Calu3 (cell line): Measurements from ENCODE around the gene IL11RA. TPM values are rescaled to one million over a fixed set of nuclear protein-coding genes. Genes with fewer than 3 reads are reported as not detected.

Experiments
- BruUV-seq: library from RNA; stranded (reverse); fragments of 400-500 nt; replicated peaks from 2 replicates; lab custom pipeline; 2021; lab: Mats Ljungman, UMichigan
- CTCF ChIA-PET: fragments of 300-600 bp; sonication (Branson Sonifier 250); formaldehyde crosslinking; loops from one replicate; lab custom pipeline; 2022; ENCODE audit warnings: antibody characterized with exemption; lab: Charles Lee
- DNase-seq: peaks from one replicate; pipeline ENCODE4 v3.0.0; 2022
- H3K27ac Mint-ChIP-seq: one replicate; pipeline ENCODE4 v1.8.0; 2022; ENCODE audit warnings: mixed read lengths; ENCODE audit not compliant: unreplicated experiment
- H3K27me3 Mint-ChIP-seq: one replicate; pipeline ENCODE4 v1.8.0; 2022; ENCODE audit warnings: mixed read lengths; ENCODE audit not compliant: unreplicated experiment
- H3K36me3 Mint-ChIP-seq: one replicate; pipeline ENCODE4 v1.8.0; 2022; ENCODE audit warnings: mild to moderate bottlenecking, moderate library complexity, mixed read lengths; ENCODE audit not compliant: insufficient read depth, unreplicated experiment
- H3K4me1 Mint-ChIP-seq: one replicate; pipeline ENCODE4 v1.8.0; 2022; ENCODE audit warnings: mild to moderate bottlenecking, low read depth, mixed read lengths; ENCODE audit not compliant: unreplicated experiment
- H3K4me3 Mint-ChIP-seq: one replicate; pipeline ENCODE4 v1.8.0; 2022; ENCODE audit warnings: mild to moderate bottlenecking, low read depth, moderate library complexity, mixed read lengths; ENCODE audit not compliant: unreplicated experiment
- H3K9me3 Mint-ChIP-seq: one replicate; pipeline ENCODE4 v1.8.0; 2022; ENCODE audit warnings: low read depth, mixed read lengths; ENCODE audit not compliant: unreplicated experiment
- CTCF ChIP-seq: fragments of 200-600 bp; IDR thresholded peaks from one replicate; pipeline ENCODE4 v1.8.0; 2022; ENCODE audit warnings: antibody characterized with exemption; ENCODE audit not compliant: unreplicated experiment
- intact Hi-C: fragments of 100-400 bp; cut with micrococcal nuclease; formaldehyde crosslinking; loops from one replicate; pipeline ENCODE4 v1.10.0; 2022; ENCODE audit not compliant: unreplicated experiment
- total RNA-seq: library from RNA; stranded (reverse); gene quantifications from 2 replicates; pipeline ENCODE4 v1.2.3, GENCODE V29; 2022

The IL11RA gene
- total RNA-seq, 1 experiment from 2014 or later = 6.8 TPM

- no TSS peak for BruUV-seq
- TF ChIP-seq CTCF = no peak
- Mint-ChIP-seq H3K27me3 (peaks cover 13% of the 10 kb centered on the region), H3K9me3 (no peaks in the 10 kb centered on the region), H3K36me3 (peaks cover 11% of the 10 kb centered on the region), H3K4me3 (no peak overlapping the region), H3K4me1 (no peaks in the 10 kb centered on the region), H3K27ac (no peak overlapping the region)
- DNase-seq = no peak
- CTCF ChIA-PET = no interaction called here
- intact Hi-C loops = no loop called here
Measured at GRCh38 chr9:34607331-34607730, 44.7 kb upstream of the IL11RA start.

- Mint-ChIP-seq H3K36me3 (peaks cover 16% of the 10 kb centered on the region), H3K27me3 (no peaks in the 10 kb centered on the region), H3K27ac (no peak overlapping the region), H3K4me3 (peak overlapping the region; percentile 86), H3K9me3 (no peaks in the 10 kb centered on the region), H3K4me1 (no peaks in the 10 kb centered on the region)
- intact Hi-C loops = no loop called here
- no TSS peak for BruUV-seq
- CTCF ChIA-PET = no interaction called here
- no peak for TF ChIP-seq CTCF
- DNase-seq = no peak
Measured at GRCh38 chr9:34610434-34611206, 41.4 kb upstream of the IL11RA start.

GRCh38 chr9:34611251-34611810 is 40.7 kb upstream of the IL11RA start:
- Mint-ChIP-seq H3K27me3 (no peaks in the 10 kb centered on the region), H3K9me3 (no peaks in the 10 kb centered on the region), H3K4me1 (no peaks in the 10 kb centered on the region), H3K36me3 (peaks cover 16% of the 10 kb centered on the region), H3K27ac (peak overlapping the region; percentile 79), H3K4me3 (peak overlapping the region; percentile 86)
- no peak for DNase-seq
- TF ChIP-seq CTCF = no peak
- CTCF ChIA-PET = no interaction called here
- BruUV-seq = TSS peak; percentile 53
- intact Hi-C loops = no loop called here

GRCh38 chr9:34611811-34612787 is 39.9 kb upstream of the IL11RA start, which contains the start of gene RPP25L:
TSS of gene RPP25L (minus strand) at chr9:34612097. CDS start at chr9:34611296, 801 bp downstream.
- Mint-ChIP-seq H3K36me3 (peaks cover 16% of the 10 kb centered on the region), H3K4me1 (no peaks in the 10 kb centered on the region), H3K27me3 (no peaks in the 10 kb centered on the region), H3K27ac (peak within 1 kb of the TSS; percentile 79), H3K9me3 (no peaks in the 10 kb centered on the region), H3K4me3 (peak within 1 kb of the TSS; percentile 86)
- no TSS peak for BruUV-seq
- TF ChIP-seq CTCF = no peak
- peak; percentile 84 for DNase-seq
- CTCF ChIA-PET = interaction anchor here (1.0 kb wide), 1 partner anchor 22 kb away, joined by 3 read pairs; no protein-coding TSS in a partner anchor
- intact Hi-C loops = loop anchor here (1.0 kb wide), 1 partner anchor 22 kb away; no protein-coding TSS in a partner anchor
